ENCODE measurements around the gene QSER1. TPM values are rescaled to one million over a fixed set of nuclear protein-coding genes. Genes with fewer than 3 reads are reported as not detected.
A peak's percentile ranks its signal among the peaks of the same experiment; 100 is the strongest.

The QSER1 gene
- total and polyA plus RNA-seq, 2 experiments from 2014 or later: 4.5 to 32.1 TPM

DNA sequence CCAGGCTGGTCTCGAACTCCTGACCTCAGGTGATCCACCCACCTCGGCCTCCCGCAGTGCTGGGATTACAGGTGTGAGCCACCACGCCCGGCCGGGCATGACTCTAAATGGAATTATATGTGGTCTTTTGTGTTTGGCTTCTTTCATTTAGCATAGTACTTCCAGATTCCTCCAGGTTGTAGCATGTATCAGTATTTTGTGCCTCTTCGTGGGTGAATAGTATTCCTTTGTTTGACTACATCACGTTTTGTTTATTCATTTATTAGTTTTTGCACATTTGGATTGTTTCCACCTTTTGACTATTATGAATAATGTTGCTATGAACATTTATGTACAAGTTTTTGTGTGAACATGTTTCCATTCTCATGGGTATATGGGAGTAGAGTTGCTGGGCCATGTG lies 24.4 kb downstream of the QSER1 start:
- Histone ChIP-seq H3K36me3 (no peaks in the 10 kb centered on the region), H3K4me3 (no peak overlapping the region), H3K27ac (no peak overlapping the region), H3K27me3 (no peaks in the 10 kb centered on the region), H3K9me3 (ENCODE audit: low read depth) (no peaks in the 10 kb centered on the region), H3K4me1 (ENCODE audit: low read depth) (peaks cover 9% of the 10 kb centered on the region)
- TF ChIP-seq, protein P1, sequence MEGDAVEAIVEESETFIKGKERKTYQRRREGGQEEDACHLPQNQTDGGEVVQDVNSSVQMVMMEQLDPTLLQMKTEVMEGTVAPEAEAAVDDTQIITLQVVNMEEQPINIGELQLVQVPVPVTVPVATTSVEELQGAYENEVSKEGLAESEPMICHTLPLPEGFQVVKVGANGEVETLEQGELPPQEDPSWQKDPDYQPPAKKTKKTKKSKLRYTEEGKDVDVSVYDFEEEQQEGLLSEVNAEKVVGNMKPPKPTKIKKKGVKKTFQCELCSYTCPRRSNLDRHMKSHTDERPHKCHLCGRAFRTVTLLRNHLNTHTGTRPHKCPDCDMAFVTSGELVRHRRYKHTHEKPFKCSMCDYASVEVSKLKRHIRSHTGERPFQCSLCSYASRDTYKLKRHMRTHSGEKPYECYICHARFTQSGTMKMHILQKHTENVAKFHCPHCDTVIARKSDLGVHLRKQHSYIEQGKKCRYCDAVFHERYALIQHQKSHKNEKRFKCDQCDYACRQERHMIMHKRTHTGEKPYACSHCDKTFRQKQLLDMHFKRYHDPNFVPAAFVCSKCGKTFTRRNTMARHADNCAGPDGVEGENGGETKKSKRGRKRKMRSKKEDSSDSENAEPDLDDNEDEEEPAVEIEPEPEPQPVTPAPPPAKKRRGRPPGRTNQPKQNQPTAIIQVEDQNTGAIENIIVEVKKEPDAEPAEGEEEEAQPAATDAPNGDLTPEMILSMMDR (IDR thresholded peaks at IDR 0.05; ENCODE audit: low read depth, low read length): no peak
- no peak for DNase-seq (ENCODE audit: low read depth in 1 of 2, low spot score in 1 of 2)

DNA sequence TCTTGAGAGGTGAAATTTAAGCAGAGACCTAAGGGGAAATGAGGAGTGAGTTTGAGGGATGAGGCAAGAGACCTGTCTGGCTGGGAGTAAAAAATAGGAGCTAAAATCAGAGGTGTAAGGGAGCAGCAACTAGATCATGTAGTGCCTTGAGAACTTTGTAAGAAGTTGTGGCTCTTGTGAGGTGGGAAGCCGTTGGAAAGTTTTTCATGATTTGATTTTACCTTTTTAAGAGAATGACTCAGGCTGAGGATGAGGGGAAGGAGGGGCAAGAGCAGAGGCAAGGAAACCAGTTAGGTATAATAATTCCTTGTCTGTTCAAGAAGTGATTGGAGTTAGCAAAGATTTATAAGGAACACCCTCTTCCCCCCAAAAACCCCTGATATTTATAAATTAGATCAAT lies 25.8 kb downstream of the QSER1 start:
- peaks cover 9% of the 10 kb centered on the region for H3K4me1 ChIP-seq (ENCODE audit: low read depth)
- H3K9me3 ChIP-seq (ENCODE audit: low read depth): no peaks in the 10 kb centered on the region
- no peak overlapping the region for H3K27ac ChIP-seq
- no peak for DNase-seq (ENCODE audit: low read depth in 1 of 2, low spot score in 1 of 2)
- TF ChIP-seq, protein P1 (IDR thresholded peaks at IDR 0.05; ENCODE audit: low read depth, low read length): no peak
- H3K27me3 ChIP-seq: no peaks in the 10 kb centered on the region
- no peak overlapping the region for H3K4me3 ChIP-seq
- no peaks in the 10 kb centered on the region for H3K36me3 ChIP-seq

GRCh38 chr11:32919338-32919737 lies 26.7 kb downstream of the QSER1 start:
- Histone ChIP-seq H3K27me3 (no peaks in the 10 kb centered on the region), H3K4me1 (ENCODE audit: low read depth) (peaks cover 9% of the 10 kb centered on the region), H3K9me3 (ENCODE audit: low read depth) (no peaks in the 10 kb centered on the region), H3K27ac (no peak overlapping the region), H3K4me3 (no peak overlapping the region), H3K36me3 (no peaks in the 10 kb centered on the region)
- TF ChIP-seq, protein P1 (IDR thresholded peaks at IDR 0.05; ENCODE audit: low read depth, low read length): no peak
- DNase-seq (ENCODE audit: low read depth in 1 of 2, low spot score in 1 of 2): no peak

DNA sequence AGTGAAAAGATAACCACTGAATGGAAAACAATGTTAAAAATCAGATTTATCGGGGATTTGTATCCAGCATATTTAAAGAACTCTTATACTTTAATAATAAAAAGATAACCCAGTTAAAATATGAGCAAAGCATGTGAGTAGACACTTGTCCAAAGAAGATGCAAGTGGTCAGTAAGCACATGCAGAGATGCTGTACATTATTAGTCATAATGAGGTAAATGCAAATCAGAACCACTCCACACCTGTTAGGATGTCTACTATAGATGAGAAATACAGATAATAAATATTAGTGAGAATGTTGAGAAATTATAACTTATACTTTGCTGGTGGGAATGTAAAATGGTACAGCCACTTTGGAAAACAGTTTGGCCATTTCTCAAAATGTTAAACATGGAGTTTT lies 28.0 kb downstream of the QSER1 start:
- Histone ChIP-seq H3K36me3 (no peaks in the 10 kb centered on the region), H3K27ac (no peak overlapping the region), H3K9me3 (ENCODE audit: low read depth) (no peaks in the 10 kb centered on the region), H3K4me3 (no peak overlapping the region), H3K4me1 (ENCODE audit: low read depth) (peaks cover 9% of the 10 kb centered on the region), H3K27me3 (no peaks in the 10 kb centered on the region)
- no peak for DNase-seq (ENCODE audit: low read depth in 1 of 2, low spot score in 1 of 2)
- TF ChIP-seq, protein P1 (IDR thresholded peaks at IDR 0.05; ENCODE audit: low read depth, low read length): no peak

GRCh38 chr11:32921204-32921603 lies 28.6 kb downstream of the QSER1 start:
- Histone ChIP-seq H3K27ac (no peak overlapping the region), H3K36me3 (no peaks in the 10 kb centered on the region), H3K9me3 (ENCODE audit: low read depth) (no peaks in the 10 kb centered on the region), H3K27me3 (no peaks in the 10 kb centered on the region), H3K4me3 (no peak overlapping the region), H3K4me1 (ENCODE audit: low read depth) (peaks cover 9% of the 10 kb centered on the region)
- no peak for DNase-seq (ENCODE audit: low read depth in 1 of 2, low spot score in 1 of 2)
- TF ChIP-seq, protein P1 (IDR thresholded peaks at IDR 0.05; ENCODE audit: low read depth, low read length): no peak

- Histone ChIP-seq H3K4me1 (ENCODE audit: low read depth) (peaks cover 6% of the 10 kb centered on the region), H3K27ac (no peak overlapping the region), H3K36me3 (peaks cover 37% of the 10 kb centered on the region), H3K27me3 (no peaks in the 10 kb centered on the region), H3K9me3 (ENCODE audit: low read depth) (no peaks in the 10 kb centered on the region), H3K4me3 (no peak overlapping the region)
- peak; percentile 19 for DNase-seq (ENCODE audit: low read depth in 1 of 2, low spot score in 1 of 2)
- TF ChIP-seq, protein P1 (IDR thresholded peaks at IDR 0.05; ENCODE audit: low read depth, low read length): no peak
These were observed 39.0 kb downstream of the QSER1 start for GRCh38 chr11:32931606-32932005.
